ENCODE results near the gene FIZ1.

FIZ1 gene, protein sequence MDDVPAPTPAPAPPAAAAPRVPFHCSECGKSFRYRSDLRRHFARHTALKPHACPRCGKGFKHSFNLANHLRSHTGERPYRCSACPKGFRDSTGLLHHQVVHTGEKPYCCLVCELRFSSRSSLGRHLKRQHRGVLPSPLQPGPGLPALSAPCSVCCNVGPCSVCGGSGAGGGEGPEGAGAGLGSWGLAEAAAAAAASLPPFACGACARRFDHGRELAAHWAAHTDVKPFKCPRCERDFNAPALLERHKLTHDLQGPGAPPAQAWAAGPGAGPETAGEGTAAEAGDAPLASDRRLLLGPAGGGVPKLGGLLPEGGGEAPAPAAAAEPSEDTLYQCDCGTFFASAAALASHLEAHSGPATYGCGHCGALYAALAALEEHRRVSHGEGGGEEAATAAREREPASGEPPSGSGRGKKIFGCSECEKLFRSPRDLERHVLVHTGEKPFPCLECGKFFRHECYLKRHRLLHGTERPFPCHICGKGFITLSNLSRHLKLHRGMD

DNA sequence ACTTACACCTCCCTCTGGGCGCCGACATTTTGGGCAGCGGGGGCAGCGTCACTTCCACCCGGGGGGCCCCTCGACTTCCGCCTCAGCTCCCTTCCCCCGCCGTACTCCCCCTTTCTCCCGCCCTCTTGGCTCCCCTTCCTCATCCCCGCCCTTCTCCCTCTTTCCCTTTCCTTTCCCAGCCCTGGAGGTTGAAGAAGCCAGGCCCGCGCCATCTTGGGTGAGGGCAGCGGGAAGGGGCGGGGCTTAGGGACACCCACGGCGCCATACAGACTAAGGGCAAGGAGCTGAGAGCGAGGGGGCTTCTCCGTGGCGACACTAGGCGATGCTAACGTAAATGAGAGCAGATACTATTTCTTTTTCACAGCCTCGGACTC, at the start of gene FIZ1:
Gene FIZ1, minus strand, starts transcription at position 50 of the 374 bp plus-strand sequence. CDS start 1,652 bp downstream, outside the sequence.
- Histone ChIP-seq H3K27me3 (ENCODE audit: control insufficient read depth, insufficient read depth, low read length) (no peaks in the 10 kb centered on the region), H3K4me3 (ENCODE audit: low read length) (peak within 1 kb of the TSS; percentile 97), H3K4me1 (ENCODE audit: control insufficient read depth, low read depth, low read length) (peaks cover 9% of the 10 kb centered on the region), H3K9ac (ENCODE audit: low read length) (peak within 1 kb of the TSS; percentile 100), H3K27ac (ENCODE audit: low read length) (peak within 1 kb of the TSS; percentile 100), H3K36me3 (ENCODE audit: control insufficient read depth, low read depth, low read length) (peaks cover 15% of the 10 kb centered on the region), H3K9me3 (ENCODE audit: control insufficient read depth, low read depth, low read length) (no peaks in the 10 kb centered on the region)

DNA sequence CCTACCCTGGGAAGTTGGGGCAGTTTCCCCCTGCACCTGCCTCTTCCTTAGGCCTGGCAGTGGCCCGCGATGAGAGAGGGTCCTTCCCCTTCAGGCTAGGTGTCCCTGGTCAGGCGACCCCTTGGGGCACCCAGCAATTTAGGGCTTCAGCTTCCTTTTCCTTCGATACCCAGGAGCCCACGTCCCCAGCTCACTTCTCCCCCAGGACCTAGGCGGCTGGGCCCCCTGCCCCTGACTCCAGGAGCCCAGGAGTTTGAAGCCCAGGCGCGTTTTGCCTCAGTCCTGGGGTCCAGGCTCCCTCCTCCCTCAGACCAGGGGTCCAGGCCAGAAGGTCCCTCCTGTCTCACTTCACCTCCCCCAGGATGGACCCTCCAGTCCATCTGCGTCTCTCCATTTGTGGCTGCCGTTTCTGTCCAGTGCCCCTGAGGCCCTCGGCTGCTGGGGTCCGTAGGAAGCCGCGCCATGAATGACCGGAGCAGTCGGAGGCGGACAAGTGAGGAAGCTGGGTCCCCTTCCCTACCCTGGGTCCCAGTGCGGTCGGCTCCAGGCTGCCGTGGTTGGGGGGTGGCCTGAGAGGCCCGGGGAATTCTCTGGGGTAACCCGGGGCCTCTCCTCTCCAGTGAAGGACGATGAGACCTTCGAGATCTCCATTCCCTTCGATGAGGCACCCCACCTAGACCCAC, 49.4 kb upstream of the FIZ1 start:
- H3K27ac ChIP-seq (ENCODE audit: low read length): no peak overlapping the region
- no peaks in the 10 kb centered on the region for H3K9me3 ChIP-seq (ENCODE audit: control insufficient read depth, low read depth, low read length)
- peaks cover 14% of the 10 kb centered on the region for H3K36me3 ChIP-seq (ENCODE audit: control insufficient read depth, low read depth, low read length)
- H3K27me3 ChIP-seq (ENCODE audit: control insufficient read depth, insufficient read depth, low read length): no peaks in the 10 kb centered on the region
- H3K9ac ChIP-seq (ENCODE audit: low read length): peak overlapping the region; percentile 55
- peak overlapping the region; percentile 66 for H3K4me3 ChIP-seq (ENCODE audit: low read length)
- peaks cover 6% of the 10 kb centered on the region for H3K4me1 ChIP-seq (ENCODE audit: control insufficient read depth, low read depth, low read length)

DNA sequence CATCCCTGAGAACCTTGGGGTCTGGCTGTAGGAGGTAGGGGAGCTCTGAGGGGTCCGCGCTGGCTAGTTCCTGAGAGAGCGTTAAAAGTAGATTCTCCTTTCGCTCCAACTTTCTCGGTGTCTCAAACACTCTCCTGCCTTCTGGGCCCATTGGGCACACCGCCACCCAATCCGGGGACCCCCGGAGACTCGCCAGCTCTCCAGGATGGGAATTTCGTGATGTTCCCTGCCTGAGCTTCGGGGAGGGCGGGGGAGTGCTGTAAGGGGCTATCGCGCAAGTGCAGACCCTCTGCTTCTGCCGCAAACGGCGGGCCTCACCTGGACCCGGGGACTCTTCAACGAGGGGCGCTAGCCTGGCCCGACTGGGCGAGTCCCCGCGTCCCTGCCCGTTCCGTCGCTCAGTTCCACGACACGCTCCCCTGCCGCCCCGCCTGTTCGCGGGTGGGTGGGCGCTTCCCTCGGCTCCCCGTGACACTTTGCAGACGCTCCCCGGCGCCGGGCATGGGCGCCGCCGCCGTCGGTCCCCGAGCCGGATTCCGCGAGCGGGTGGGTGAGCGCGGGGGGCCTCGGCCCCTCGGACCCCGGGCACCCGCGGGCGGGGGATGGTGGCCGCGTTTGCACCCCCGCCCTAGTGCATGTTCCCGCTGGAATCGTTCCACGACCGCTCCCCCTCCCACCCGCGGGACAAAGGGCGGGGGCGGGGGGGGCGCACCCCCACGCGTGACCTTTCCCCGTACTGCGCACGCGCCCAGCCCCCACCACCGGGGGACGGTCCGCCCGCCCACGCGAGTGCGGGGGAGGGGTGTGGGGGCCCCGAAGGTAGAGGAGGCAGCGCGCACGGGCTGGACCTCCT, 48.6 kb upstream of the FIZ1 start, which contains the start of gene CCDC106:
Gene CCDC106, plus strand, starts transcription at position 481 of the 853 bp plus-strand sequence. CDS start 835 bp downstream, outside the sequence.
- Histone ChIP-seq H3K27me3 (ENCODE audit: control insufficient read depth, insufficient read depth, low read length) (no peaks in the 10 kb centered on the region), H3K9ac (ENCODE audit: low read length) (peak within 1 kb of the TSS; percentile 55), H3K4me3 (ENCODE audit: low read length) (peak within 1 kb of the TSS; percentile 66), H3K36me3 (ENCODE audit: control insufficient read depth, low read depth, low read length) (peaks cover 14% of the 10 kb centered on the region), H3K27ac (ENCODE audit: low read length) (no peak within 1 kb of the TSS), H3K9me3 (ENCODE audit: control insufficient read depth, low read depth, low read length) (no peaks in the 10 kb centered on the region), H3K4me1 (ENCODE audit: control insufficient read depth, low read depth, low read length) (peaks cover 10% of the 10 kb centered on the region)

DNA sequence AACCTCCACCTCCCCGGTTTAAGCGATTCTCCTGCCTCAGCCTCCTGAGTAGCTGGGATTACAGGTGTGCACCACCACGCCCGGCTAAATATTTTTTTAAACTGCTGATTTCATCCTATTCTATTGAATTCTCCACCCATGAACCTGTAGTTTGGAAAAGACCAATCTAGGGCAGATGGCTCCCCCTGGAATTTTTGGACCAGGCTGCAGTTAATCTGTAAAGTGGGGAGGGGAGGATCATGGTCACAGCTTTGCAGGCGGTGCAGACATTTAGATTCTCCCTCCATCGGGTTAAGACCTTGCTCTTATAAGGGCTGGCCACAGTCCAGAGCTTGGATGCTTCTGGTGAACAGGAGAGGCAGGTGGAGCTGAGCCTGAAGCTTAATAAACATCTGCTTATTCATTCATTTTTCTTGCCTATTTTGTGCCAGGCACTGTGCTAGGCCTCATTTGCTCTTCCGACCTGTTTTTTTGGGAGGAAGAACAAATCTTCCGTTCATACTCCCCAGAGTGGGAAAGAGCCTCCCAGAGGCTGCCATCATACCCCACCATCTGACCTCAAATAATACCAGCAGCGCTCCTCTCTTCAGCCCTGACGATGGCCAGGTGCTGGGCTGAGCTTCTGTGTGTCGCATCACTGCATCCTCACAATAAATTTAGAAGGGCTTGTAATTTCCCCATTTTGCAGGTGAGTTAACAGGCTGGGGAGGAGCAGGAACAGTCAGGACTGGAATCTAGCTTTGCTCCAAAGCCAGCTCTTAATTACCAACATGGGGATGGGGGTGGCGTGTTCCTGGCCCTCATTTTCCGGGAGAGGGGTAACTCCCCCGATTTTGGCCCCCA, 47.8 kb upstream of the FIZ1 start:
- Histone ChIP-seq H3K4me1 (ENCODE audit: control insufficient read depth, low read depth, low read length) (peaks cover 13% of the 10 kb centered on the region), H3K27ac (ENCODE audit: low read length) (no peak overlapping the region), H3K27me3 (ENCODE audit: control insufficient read depth, insufficient read depth, low read length) (no peaks in the 10 kb centered on the region), H3K36me3 (ENCODE audit: control insufficient read depth, low read depth, low read length) (peaks cover 14% of the 10 kb centered on the region), H3K9me3 (ENCODE audit: control insufficient read depth, low read depth, low read length) (no peaks in the 10 kb centered on the region), H3K9ac (ENCODE audit: low read length) (peak overlapping the region; percentile 55), H3K4me3 (ENCODE audit: low read length) (peak overlapping the region; percentile 66)

DNA sequence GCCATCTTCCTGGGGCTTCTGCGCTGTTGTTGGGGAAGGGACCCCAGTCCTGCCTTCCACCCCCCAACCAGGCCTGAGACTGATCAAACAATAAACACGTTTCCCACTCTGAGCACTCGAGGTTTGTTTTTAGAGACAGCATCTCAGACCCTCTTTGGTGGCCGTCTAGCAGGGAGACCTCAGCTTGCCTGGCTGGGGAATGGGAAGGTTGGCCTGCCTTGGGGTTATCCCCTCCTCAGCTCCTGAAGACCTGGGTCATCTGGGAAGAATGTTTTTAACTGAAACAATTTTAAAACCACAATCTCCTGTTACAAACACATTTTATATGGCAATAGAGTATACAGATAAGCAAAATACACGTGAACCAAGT, 46.2 kb upstream of the FIZ1 start:
- no peak overlapping the region for H3K4me3 ChIP-seq (ENCODE audit: low read length)
- H3K9ac ChIP-seq (ENCODE audit: low read length): no peak overlapping the region
- no peaks in the 10 kb centered on the region for H3K27me3 ChIP-seq (ENCODE audit: control insufficient read depth, insufficient read depth, low read length)
- H3K9me3 ChIP-seq (ENCODE audit: control insufficient read depth, low read depth, low read length): no peaks in the 10 kb centered on the region
- H3K27ac ChIP-seq (ENCODE audit: low read length): no peak overlapping the region
- peaks cover 14% of the 10 kb centered on the region for H3K36me3 ChIP-seq (ENCODE audit: control insufficient read depth, low read depth, low read length)
- H3K4me1 ChIP-seq (ENCODE audit: control insufficient read depth, low read depth, low read length): peaks cover 13% of the 10 kb centered on the region

DNA sequence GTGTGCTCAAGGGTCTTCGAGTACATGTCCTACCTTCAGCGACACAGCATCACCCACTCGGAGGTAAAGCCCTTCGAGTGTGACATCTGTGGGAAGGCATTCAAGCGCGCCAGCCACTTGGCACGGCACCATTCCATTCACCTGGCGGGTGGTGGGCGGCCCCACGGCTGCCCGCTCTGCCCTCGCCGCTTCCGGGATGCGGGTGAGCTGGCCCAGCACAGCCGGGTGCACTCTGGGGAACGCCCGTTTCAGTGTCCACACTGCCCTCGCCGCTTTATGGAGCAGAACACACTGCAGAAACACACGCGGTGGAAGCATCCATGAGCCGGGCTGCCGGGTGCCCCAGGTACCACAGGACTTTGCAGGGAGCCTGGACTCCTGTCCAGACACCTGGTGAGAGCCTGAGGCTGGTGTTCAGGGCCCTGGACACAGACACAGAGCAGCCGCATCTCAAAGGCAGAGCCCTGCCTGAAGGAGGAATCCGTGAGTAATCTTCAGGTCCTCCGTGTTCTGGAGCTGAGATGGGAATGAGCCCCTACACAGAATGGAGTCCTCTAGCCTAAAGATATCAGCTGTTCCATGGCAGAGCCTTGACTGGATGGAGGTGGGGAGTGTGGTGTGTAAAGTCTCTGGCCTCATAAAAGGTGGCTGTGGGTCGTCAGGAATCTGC, 45.7 kb upstream of the FIZ1 start:
- Histone ChIP-seq H3K4me1 (ENCODE audit: control insufficient read depth, low read depth, low read length) (peaks cover 13% of the 10 kb centered on the region), H3K27me3 (ENCODE audit: control insufficient read depth, insufficient read depth, low read length) (no peaks in the 10 kb centered on the region), H3K9me3 (ENCODE audit: control insufficient read depth, low read depth, low read length) (no peaks in the 10 kb centered on the region), H3K27ac (ENCODE audit: low read length) (no peak overlapping the region), H3K9ac (ENCODE audit: low read length) (no peak overlapping the region), H3K4me3 (ENCODE audit: low read length) (peak overlapping the region; percentile 88), H3K36me3 (ENCODE audit: control insufficient read depth, low read depth, low read length) (peaks cover 14% of the 10 kb centered on the region)

DNA sequence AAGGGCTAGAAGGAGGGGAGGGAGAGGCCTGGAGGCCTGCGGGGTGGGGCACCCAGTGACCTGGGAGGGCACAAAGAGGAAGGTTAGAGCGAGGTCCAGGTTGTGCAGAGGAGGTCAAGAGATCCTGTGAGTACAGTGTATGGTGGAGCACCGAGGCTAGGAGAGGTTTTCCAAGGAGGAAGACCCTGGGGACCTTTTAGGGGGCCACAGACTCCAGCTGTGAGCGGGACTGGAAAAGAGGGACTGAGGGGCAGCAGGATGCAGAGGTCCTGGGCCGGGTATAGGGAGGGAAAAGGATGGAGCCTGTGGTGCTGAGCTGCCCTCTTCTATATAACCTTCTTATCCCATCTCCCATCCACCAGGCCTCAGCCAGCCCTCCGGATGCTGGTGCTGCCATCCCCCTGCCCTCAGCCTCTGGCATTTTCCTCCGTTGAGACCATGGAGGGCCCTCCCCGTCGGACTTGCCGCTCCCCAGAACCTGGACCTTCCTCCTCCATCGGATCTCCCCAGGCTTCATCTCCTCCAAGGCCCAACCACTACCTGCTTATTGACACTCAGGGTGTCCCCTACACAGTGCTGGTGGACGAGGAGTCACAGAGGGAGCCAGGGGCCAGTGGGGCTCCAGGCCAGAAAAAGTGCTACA, 45.0 kb upstream of the FIZ1 start:
- Histone ChIP-seq H3K4me1 (ENCODE audit: control insufficient read depth, low read depth, low read length) (peaks cover 13% of the 10 kb centered on the region), H3K9me3 (ENCODE audit: control insufficient read depth, low read depth, low read length) (no peaks in the 10 kb centered on the region), H3K27me3 (ENCODE audit: control insufficient read depth, insufficient read depth, low read length) (no peaks in the 10 kb centered on the region), H3K27ac (ENCODE audit: low read length) (no peak overlapping the region), H3K4me3 (ENCODE audit: low read length) (peak overlapping the region; percentile 88), H3K9ac (ENCODE audit: low read length) (peak overlapping the region; percentile 92), H3K36me3 (ENCODE audit: control insufficient read depth, low read depth, low read length) (peaks cover 14% of the 10 kb centered on the region)

DNA sequence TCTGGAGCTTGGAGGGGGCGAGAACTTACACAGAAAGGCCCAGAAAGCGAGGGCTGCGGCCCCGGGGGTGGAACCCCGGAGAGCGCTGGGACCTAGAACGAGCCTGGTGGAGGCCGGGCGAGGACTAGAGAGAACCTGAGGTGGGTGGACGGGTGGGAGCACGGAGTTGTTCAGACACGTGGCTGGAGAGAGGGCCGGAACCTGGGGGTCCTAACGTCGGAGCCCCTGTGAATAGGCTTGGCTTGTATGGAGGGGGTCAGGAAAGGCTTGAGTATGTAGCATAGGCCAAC, 44.5 kb upstream of the FIZ1 start:
- Histone ChIP-seq H3K27me3 (ENCODE audit: control insufficient read depth, insufficient read depth, low read length) (no peaks in the 10 kb centered on the region), H3K9ac (ENCODE audit: low read length) (peak overlapping the region; percentile 92), H3K27ac (ENCODE audit: low read length) (no peak overlapping the region), H3K36me3 (ENCODE audit: control insufficient read depth, low read depth, low read length) (peaks cover 14% of the 10 kb centered on the region), H3K9me3 (ENCODE audit: control insufficient read depth, low read depth, low read length) (no peaks in the 10 kb centered on the region), H3K4me1 (ENCODE audit: control insufficient read depth, low read depth, low read length) (peaks cover 13% of the 10 kb centered on the region), H3K4me3 (ENCODE audit: low read length) (peak overlapping the region; percentile 88)

DNA sequence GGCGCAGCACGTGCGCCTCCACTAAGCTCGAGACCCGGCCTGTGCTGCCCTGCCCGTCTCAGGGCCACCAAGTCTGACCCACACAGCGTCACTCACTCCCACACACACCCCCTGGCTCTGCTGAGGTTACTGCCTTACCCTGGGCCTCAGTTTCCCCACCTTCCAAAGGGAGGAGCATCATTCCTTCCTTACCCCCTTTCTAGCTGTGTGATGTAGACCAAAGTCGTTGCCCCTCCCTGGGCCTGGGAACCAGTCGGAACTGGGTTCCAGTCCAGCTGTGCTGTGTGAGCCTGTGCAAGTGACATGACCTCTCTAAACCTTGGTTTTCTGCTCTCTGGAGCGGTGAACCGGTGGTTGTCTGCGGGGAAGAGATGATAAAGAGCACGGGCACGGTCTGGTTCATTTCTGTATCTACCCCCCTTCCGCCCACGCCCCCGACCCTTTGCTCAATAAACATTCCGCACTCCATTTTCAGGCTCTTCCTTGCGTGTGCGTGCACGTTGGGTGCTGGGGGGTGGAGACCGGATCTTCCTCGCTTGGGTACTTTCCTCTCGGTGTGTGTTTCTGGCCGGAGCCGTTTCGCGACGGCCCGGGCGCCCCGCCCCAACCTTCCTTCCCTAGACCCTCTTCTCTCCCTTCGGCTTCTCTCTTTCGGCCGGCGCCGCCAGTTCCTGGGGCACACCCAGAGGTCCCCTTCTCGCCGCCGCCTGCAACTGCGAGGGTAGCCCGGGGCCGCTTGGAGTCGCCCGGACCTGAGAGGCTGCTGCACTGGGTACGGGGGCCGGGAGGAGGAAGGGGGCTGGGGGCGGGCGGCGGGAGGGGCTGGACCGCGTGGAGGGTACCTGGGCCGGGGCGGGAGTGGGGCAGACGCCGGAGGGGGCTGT, 43.9 kb upstream of the FIZ1 start, which contains the start of gene ZNF581:
Gene ZNF581, plus strand, starts transcription at position 647 of the 884 bp plus-strand sequence. CDS start 923 bp downstream, outside the sequence.
- H3K27me3 ChIP-seq (ENCODE audit: control insufficient read depth, insufficient read depth, low read length): no peaks in the 10 kb centered on the region
- H3K36me3 ChIP-seq (ENCODE audit: control insufficient read depth, low read depth, low read length): peaks cover 14% of the 10 kb centered on the region
- H3K9ac ChIP-seq (ENCODE audit: low read length): peak within 1 kb of the TSS; percentile 92
- H3K4me3 ChIP-seq (ENCODE audit: low read length): peak within 1 kb of the TSS; percentile 88
- H3K27ac ChIP-seq (ENCODE audit: low read length): no peak within 1 kb of the TSS
- no peaks in the 10 kb centered on the region for H3K9me3 ChIP-seq (ENCODE audit: control insufficient read depth, low read depth, low read length)
- H3K4me1 ChIP-seq (ENCODE audit: control insufficient read depth, low read depth, low read length): peaks cover 10% of the 10 kb centered on the region
